SJCRH30 (cell line): ENCODE measurements around the gene LRP6. TPM values are rescaled to one million over a fixed set of nuclear protein-coding genes. Genes with fewer than 3 reads are reported as not detected.
"Not testable (repeated sequence)": the region's sequence is repeated elsewhere in the genome, so short reads cannot be mapped to it uniquely, and the experiment has no call there.

Source experiments
- DNase-seq, 2 experiments: peaks; one replicate each; pipeline ENCODE4 v3.0.0-alpha.2; 2015 to 2020
- H3K27ac ChIP-seq: fragments of 250-450 bp; sonication (Bioruptor Pico); 2 replicates; pipeline ENCODE4 v1.5.1; 2020; ENCODE audit warnings: mild to moderate bottlenecking, moderate library complexity
- H3K27me3 ChIP-seq: fragments of 250-450 bp; sonication (Bioruptor Pico); 2 replicates; pipeline ENCODE4 v1.5.1; 2020; ENCODE audit warnings: mild to moderate bottlenecking, moderate library complexity
- H3K36me3 ChIP-seq: fragments of 250-450 bp; sonication (Bioruptor Pico); 2 replicates; pipeline ENCODE4 v1.5.1; 2020; ENCODE audit warnings: mild to moderate bottlenecking, moderate library complexity
- H3K4me1 ChIP-seq: fragments of 250-450 bp; sonication (Bioruptor Pico); 2 replicates; pipeline ENCODE4 v1.5.1; 2020; ENCODE audit warnings: mild to moderate bottlenecking, moderate library complexity
- H3K4me3 ChIP-seq: fragments of 250-450 bp; sonication (Bioruptor Pico); 2 replicates; pipeline ENCODE4 v1.5.1; 2020; ENCODE audit warnings: mild to moderate bottlenecking, moderate library complexity
- H3K9me3 ChIP-seq: fragments of 250-450 bp; sonication (Bioruptor Pico); replicated peaks from 2 replicates; pipeline ENCODE4 v1.5.1; 2020; ENCODE audit warnings: mild to moderate bottlenecking, moderate library complexity
- total RNA-seq: library from RNA; depleted of rRNA; stranded (reverse); fragments of >200 nt; shearing (Covaris generic); gene quantifications from 2 replicates; pipeline ENCODE4 v1.2.3, GENCODE V29; 2014

The LRP6 gene
- total RNA-seq, 1 experiment from 2014 or later = 32.2 TPM

- Histone ChIP-seq H3K4me3 (no peak overlapping the region), H3K36me3 (peaks cover 20% of the 10 kb centered on the region), H3K9me3 (no peaks in the 10 kb centered on the region), H3K27ac (no peak overlapping the region), H3K27me3 (no peaks in the 10 kb centered on the region), H3K4me1 (no peaks in the 10 kb centered on the region)
- DNase-seq = no peak
Measured at GRCh38 chr12:12157424-12157823, 109.4 kb downstream of the LRP6 start.

DNA sequence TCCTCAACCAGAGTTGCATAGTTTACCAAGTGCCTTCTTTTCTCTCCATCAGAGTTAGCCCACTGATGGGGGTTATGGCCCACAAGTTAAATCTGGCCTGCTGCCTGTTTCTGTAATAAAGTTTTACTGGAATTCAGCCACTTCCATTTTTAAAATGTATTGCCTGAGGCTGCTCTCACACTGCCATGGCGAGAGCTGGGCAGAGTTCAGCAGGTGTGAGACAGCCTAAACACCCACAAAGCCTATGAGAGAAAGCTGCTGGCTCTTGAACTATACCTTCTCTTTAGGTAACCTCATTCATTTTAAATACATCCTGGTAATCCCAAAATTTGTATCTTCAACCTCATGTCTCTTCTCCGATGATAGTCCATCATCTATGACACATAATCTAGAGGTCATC, 110.0 kb downstream of the LRP6 start:
- Histone ChIP-seq H3K9me3 (no peaks in the 10 kb centered on the region), H3K27me3 (no peaks in the 10 kb centered on the region), H3K4me1 (no peaks in the 10 kb centered on the region), H3K4me3 (no peak overlapping the region), H3K27ac (no peak overlapping the region), H3K36me3 (peaks cover 18% of the 10 kb centered on the region)
- no peak for DNase-seq

- H3K36me3 ChIP-seq = peaks cover 15% of the 10 kb centered on the region; the same call in 1 of the 2 replicates
- DNase-seq = no peak
- no peak overlapping the region for H3K27ac ChIP-seq
- H3K9me3 ChIP-seq = no peaks in the 10 kb centered on the region
- H3K4me3 ChIP-seq = no peak overlapping the region
- H3K27me3 ChIP-seq = no peaks in the 10 kb centered on the region
- no peaks in the 10 kb centered on the region for H3K4me1 ChIP-seq
Measured at GRCh38 chr12:12156116-12156515, 110.7 kb downstream of the LRP6 start.

- H3K9me3 ChIP-seq = no peaks in the 10 kb centered on the region
- no peak for DNase-seq
- no peaks in the 10 kb centered on the region for H3K4me1 ChIP-seq
- no peaks in the 10 kb centered on the region for H3K27me3 ChIP-seq
- H3K36me3 ChIP-seq = peaks cover 18% of the 10 kb centered on the region
- H3K4me3 ChIP-seq = no peak overlapping the region
- no peak overlapping the region for H3K27ac ChIP-seq
Measured at GRCh38 chr12:12153596-12153995, 113.2 kb downstream of the LRP6 start.

DNA sequence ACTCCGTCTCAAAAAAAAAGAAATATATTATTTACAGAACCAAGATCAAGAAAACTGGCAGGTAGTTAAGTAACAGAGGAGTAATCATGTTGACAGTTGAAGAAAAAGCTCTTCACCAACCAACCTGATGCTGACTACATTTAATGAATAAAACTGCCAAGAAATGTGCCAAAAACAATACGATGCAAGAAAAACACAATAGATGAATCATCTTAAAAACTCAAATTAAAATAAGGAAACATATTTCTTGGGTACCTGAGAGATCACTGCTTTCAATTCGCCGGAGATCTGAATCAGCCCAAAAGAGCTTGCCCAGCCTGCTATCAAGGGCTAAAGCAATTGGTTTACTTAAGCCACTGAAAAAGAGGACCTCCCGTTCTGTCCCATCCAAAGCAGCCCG, 119.7 kb downstream of the LRP6 start:
- H3K9me3 ChIP-seq = no peaks in the 10 kb centered on the region
- no peak overlapping the region for H3K4me3 ChIP-seq
- H3K4me1 ChIP-seq = no peaks in the 10 kb centered on the region
- H3K27me3 ChIP-seq = no peaks in the 10 kb centered on the region
- no peak for DNase-seq
- peaks cover 20% of the 10 kb centered on the region for H3K36me3 ChIP-seq
- no peak overlapping the region for H3K27ac ChIP-seq

GRCh38 chr12:12144531-12144930, 122.3 kb downstream of the LRP6 start:
- H3K36me3 ChIP-seq = peaks cover 14% of the 10 kb centered on the region

GRCh38 chr12:12141000-12141399, 125.8 kb downstream of the LRP6 start:
- no peak overlapping the region for H3K4me3 ChIP-seq
- no peaks in the 10 kb centered on the region for H3K9me3 ChIP-seq
- peaks cover 5% of the 10 kb centered on the region; the same call in 1 of the 2 replicates for H3K36me3 ChIP-seq
- no peak overlapping the region for H3K27ac ChIP-seq
- no peaks in the 10 kb centered on the region for H3K27me3 ChIP-seq
- no peaks in the 10 kb centered on the region for H3K4me1 ChIP-seq
- no peak for DNase-seq

More at GRCh38 chr12:12144531-12144930, 122.3 kb downstream of the LRP6 start:
- H3K4me3 ChIP-seq, DNase-seq, H3K27ac ChIP-seq, H3K27me3 ChIP-seq, H3K4me1 ChIP-seq, H3K9me3 ChIP-seq: not testable (repeated sequence)

DNA sequence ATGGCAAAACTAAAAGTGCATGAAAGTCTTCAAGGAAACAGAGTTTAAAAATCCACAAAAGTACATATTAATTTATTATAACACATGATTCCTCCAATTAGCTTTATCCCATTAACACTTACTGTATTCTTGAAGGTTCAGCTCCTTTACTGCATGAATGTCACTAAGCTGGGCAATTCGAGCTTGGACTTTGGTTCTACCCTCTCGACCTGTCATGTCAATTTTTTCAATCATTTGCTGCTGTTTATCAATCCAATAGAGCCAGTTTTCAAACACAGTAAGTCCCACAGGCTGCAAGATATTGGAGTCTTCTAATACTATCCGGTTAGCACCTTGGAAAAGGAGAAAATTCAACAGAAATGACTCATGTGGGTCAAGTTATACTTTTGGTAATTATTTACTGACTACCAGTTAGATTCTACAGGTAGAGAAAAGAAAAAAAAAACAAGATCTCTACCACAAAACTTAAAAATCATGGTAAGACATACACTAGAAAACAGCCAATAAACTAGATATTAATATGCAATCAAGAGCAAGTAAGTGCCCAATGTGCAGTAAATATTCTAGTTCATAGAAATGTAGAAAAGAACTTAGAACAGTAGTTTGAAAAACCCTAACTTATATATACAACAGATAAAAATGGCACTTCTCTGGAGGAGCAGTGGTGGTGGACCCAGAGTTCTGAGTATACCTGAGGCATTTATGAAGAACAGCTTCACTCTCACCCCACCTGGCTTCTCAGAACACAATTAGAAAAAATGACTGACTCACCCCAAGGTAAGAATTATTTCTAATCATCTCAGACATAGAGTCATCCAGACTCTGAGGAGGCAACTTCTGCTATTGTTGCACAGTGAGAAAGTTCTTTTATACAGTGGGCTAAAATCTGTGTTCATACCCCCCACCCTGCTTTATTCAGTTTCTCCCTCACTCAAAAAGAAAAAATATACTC, 128.4 kb downstream of the LRP6 start:
- Histone ChIP-seq H3K4me1 (no peaks in the 10 kb centered on the region), H3K27ac (no peak overlapping the region), H3K27me3 (no peaks in the 10 kb centered on the region), H3K4me3 (no peak overlapping the region), H3K36me3 (no peaks in the 10 kb centered on the region), H3K9me3 (no peaks in the 10 kb centered on the region)
- DNase-seq = no peak

DNA sequence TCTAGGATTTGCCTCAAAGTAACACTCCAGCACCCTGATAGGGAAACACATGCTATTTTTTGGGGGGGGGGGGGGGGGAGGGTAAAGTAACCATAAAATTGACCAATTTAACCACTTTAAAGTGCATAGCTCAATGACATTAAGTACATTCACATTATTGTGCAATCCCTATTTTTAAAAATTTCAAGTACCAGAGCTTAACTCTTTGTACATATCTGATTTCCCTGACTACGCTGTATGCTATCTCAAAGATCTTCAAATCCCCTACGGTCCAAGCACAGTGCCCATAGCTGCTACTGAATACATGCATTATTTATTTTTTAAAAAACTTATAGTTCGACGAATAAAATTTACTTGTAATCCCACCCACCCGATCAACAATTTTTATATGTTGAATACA, 133.1 kb downstream of the LRP6 start:
- Histone ChIP-seq H3K4me3 (no peak overlapping the region), H3K27me3 (no peaks in the 10 kb centered on the region), H3K36me3 (peaks cover 19% of the 10 kb centered on the region), H3K27ac (no peak overlapping the region), H3K9me3 (no peaks in the 10 kb centered on the region), H3K4me1 (no peaks in the 10 kb centered on the region)
- no peak for DNase-seq

- H3K9me3 ChIP-seq = no peaks in the 10 kb centered on the region
- H3K27ac ChIP-seq = no peak overlapping the region
- H3K4me3 ChIP-seq = no peak overlapping the region
- no peaks in the 10 kb centered on the region for H3K27me3 ChIP-seq
- no peak for DNase-seq
- peaks cover 19% of the 10 kb centered on the region for H3K36me3 ChIP-seq
- no peaks in the 10 kb centered on the region for H3K4me1 ChIP-seq
Measured at GRCh38 chr12:12133259-12133658, 133.6 kb downstream of the LRP6 start.

DNA sequence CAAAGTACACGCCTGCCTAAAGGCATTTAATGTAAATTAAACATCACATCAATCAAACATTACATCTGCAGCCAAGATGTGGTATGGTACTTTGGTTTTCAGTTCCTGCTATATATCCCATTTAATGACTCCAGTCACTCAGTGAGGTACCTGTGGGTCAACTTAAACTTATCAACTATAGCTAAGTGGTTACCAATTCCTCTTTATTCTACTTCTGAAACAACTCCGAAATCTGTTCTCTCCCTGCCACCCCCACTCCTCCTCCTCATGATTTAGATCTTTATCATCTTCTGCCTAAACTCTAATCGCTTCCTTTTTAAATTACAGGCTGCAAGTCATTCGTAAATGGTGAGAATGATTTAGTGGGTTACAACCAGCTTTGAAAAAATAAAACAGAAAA, 138.2 kb downstream of the LRP6 start:
- no peaks in the 10 kb centered on the region for H3K4me1 ChIP-seq
- H3K27me3 ChIP-seq = no peaks in the 10 kb centered on the region
- H3K4me3 ChIP-seq = no peak overlapping the region
- H3K36me3 ChIP-seq = peaks cover 48% of the 10 kb centered on the region
- no peak for DNase-seq
- no peak overlapping the region for H3K27ac ChIP-seq
- no peaks in the 10 kb centered on the region for H3K9me3 ChIP-seq

GRCh38 chr12:12127304-12127703, 139.5 kb downstream of the LRP6 start:
- no peak overlapping the region for H3K4me3 ChIP-seq
- DNase-seq = no peak
- H3K4me1 ChIP-seq = no peaks in the 10 kb centered on the region
- H3K36me3 ChIP-seq = peaks cover 56% of the 10 kb centered on the region
- H3K27ac ChIP-seq = no peak overlapping the region
- H3K9me3 ChIP-seq = no peaks in the 10 kb centered on the region
- no peaks in the 10 kb centered on the region for H3K27me3 ChIP-seq

- no peak for DNase-seq
- Histone ChIP-seq H3K4me1 (no peaks in the 10 kb centered on the region), H3K36me3 (peaks cover 55% of the 10 kb centered on the region), H3K27me3 (no peaks in the 10 kb centered on the region), H3K27ac (no peak overlapping the region), H3K4me3 (no peak overlapping the region), H3K9me3 (no peaks in the 10 kb centered on the region)
Measured at GRCh38 chr12:12126551-12126950, 140.3 kb downstream of the LRP6 start.

DNA sequence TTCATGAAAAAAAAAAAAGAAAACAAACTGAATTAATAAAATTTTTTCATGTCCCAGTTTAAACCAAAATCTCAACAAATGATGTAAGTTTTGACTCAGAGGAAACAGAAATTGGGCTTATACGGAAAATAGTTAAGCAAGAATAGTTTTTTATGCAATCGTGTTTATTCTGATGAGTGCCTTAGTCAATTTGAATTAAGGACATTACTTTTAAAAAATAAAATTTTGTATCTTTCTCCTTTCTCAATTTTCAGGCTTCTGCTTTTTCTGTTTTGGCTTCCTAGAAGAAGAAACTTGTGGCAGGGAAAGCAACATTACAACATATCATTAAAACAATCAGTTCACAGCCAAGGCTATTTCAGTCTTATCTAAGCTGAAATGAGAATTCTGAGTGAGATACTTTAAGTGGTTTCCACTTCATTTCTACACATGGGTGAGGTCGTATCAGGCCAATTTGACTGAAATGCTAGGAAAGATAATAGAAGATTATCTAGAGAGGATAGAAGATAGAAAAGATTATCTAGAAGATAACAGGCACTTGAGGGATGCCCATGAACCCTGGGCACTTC, 143.7 kb downstream of the LRP6 start:
- DNase-seq = no peak
- Histone ChIP-seq H3K27me3 (no peaks in the 10 kb centered on the region), H3K36me3 (peaks cover 42% of the 10 kb centered on the region), H3K27ac (no peak overlapping the region), H3K9me3 (no peaks in the 10 kb centered on the region), H3K4me3 (no peak overlapping the region), H3K4me1 (no peaks in the 10 kb centered on the region)

- peaks cover 32% of the 10 kb centered on the region for H3K36me3 ChIP-seq
Measured at GRCh38 chr12:12121061-12121460, 145.8 kb downstream of the LRP6 start.

More at GRCh38 chr12:12121061-12121460, 145.8 kb downstream of the LRP6 start:
- Histone ChIP-seq H3K27ac (no peak overlapping the region), H3K27me3 (no peaks in the 10 kb centered on the region), H3K4me3 (no peak overlapping the region), H3K4me1 (no peaks in the 10 kb centered on the region), H3K9me3 (no peaks in the 10 kb centered on the region)
- DNase-seq = no peak
